Tibial artery (tissue), 4 donors: ENCODE data around the gene RGS17.

Experiments
- DNase-seq, 2 donors: peaks; one replicate each; pipeline ENCODE4 v3.0.0-alpha.2; 2019
- H3K27ac ChIP-seq, 2 donors: fragments of 200-600 bp; sonication (generic) in 1 of 2; 1 replicate in 1 of 2; 2 replicates in 1 of 2; pipeline ENCODE4 v1.5.1; 2018 to 2019; ENCODE audit warnings: mild to moderate bottlenecking in 1 of 2
- H3K27me3 ChIP-seq, 2 donors: fragments of 200-600 bp; sonication (generic) in 1 of 2; one replicate each; pipeline versions ENCODE4 v1.5.1 to v1.6.0; 2016 to 2019
- H3K36me3 ChIP-seq, 3 donors: fragments of 200-600 bp; sonication (generic) in 2 of 3; one replicate each; pipeline ENCODE4 v1.5.1; 2016 to 2019; ENCODE audit warnings: mild to moderate bottlenecking in 2 of 3
- H3K4me1 ChIP-seq, 4 donors: fragments of 200-600 bp; sonication (generic) in 2 of 4; 1 replicate in 3 of 4; 2 replicates in 1 of 4; pipeline ENCODE4 v1.5.1; 2016 to 2019
- H3K4me3 ChIP-seq, 2 donors: fragments of 200-600 bp; sonication (generic) in 1 of 2; 1 replicate in 1 of 2; 2 replicates in 1 of 2; pipeline ENCODE4 v1.5.1; 2018 to 2019; ENCODE audit warnings: mild to moderate bottlenecking in 2 of 2
- H3K9me3 ChIP-seq, 3 donors: fragments of 200-600 bp; sonication (generic) in 1 of 3; one replicate each; pipeline ENCODE4 v1.5.1; 2016 to 2019
- intact Hi-C: fragments of 100-400 bp; cut with DNase I; formaldehyde crosslinking; loops from one replicate; pipeline ENCODE4 v1.15.0; 2023; ENCODE audit warnings: low total_unique reads
- TF ChIP-seq, protein P1 (sequence below), 2 experiments: fragments of 200-600 bp in 1 of 2; fragments of 450-650 bp in 1 of 2; IDR thresholded peaks; one replicate each; pipeline ENCODE4 v1.5.1; 2017 to 2019; ENCODE audit warnings: antibody characterized with exemption in 2 of 2, mild to moderate bottlenecking in 1 of 2, moderate library complexity in 1 of 2

The RGS17 gene

DNA sequence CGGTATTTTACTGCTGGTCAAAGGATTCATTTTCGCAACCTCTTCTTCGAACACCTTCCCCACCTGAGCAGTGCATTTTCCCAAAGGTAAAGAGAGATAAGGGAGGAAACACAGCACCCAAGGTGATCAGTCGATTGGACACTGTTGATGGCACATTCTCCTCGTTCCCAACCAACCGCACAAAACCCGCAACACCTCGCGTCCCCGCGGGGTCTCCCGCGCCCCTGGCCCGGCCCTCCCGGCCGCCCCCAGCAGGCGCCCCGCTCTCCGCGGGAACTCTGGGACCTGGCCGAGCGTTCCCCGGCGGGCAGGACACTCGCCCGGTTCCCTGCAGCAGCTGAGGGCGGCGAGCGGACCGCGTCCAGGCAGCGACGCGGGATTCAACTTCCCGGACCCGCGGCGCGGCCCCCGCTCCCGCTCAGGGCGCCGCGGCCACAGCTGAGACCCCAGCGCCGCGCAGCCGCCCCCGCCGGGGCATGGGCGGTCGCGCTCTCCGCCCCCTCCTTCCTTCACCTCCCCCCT is 506 bp downstream of the RGS17 start:
- no peak for DNase-seq
- Histone ChIP-seq H3K9me3 (no peaks in the 10 kb centered on the region), H3K4me3 (peak overlapping the region; percentile 59), H3K36me3 (no peaks in the 10 kb centered on the region), H3K27me3 (peaks cover 0 to 4% of the 10 kb centered on the region in 2 donors), H3K27ac (peak overlapping the region; percentile 35 to 77), H3K4me1 (peaks cover 0 to 25% (median 19%) of the 10 kb centered on the region in 4 donors)
- intact Hi-C loops: no loop called here
- TF ChIP-seq, protein P1, sequence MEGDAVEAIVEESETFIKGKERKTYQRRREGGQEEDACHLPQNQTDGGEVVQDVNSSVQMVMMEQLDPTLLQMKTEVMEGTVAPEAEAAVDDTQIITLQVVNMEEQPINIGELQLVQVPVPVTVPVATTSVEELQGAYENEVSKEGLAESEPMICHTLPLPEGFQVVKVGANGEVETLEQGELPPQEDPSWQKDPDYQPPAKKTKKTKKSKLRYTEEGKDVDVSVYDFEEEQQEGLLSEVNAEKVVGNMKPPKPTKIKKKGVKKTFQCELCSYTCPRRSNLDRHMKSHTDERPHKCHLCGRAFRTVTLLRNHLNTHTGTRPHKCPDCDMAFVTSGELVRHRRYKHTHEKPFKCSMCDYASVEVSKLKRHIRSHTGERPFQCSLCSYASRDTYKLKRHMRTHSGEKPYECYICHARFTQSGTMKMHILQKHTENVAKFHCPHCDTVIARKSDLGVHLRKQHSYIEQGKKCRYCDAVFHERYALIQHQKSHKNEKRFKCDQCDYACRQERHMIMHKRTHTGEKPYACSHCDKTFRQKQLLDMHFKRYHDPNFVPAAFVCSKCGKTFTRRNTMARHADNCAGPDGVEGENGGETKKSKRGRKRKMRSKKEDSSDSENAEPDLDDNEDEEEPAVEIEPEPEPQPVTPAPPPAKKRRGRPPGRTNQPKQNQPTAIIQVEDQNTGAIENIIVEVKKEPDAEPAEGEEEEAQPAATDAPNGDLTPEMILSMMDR (IDR thresholded peaks at IDR 0.05): no peak

DNA sequence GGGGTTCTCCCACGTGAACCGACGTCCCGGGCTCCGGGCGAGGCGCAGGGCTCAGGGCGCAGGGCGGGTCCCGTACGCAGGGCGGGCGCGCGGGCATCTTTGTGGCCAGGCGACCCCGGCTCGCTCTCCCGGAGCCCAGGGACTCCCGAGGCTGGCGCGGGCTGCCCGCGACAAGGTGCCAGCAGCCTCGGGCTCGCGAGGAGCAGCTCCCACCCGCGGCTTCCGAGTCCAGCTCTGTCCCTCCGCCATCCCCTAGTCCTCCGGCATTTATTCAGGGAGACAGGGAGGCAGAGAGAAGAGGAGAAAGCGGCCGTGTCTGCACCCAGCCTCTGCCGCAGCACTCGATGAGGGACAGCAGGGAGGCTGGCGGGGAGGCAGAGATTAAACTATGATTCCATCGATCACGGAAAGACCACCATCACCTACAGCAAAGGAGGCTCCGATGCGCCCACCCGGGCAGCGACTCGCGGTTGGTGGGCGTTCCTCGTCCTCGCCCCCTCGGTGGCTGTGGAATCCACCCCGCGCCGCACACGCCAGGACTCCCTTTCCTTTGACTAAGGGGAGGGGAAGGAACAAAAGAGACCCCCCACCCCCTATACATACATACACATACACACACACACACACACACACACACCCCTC is 1.1 kb downstream of the RGS17 start:
- Histone ChIP-seq H3K4me1 (peaks cover 0 to 25% (median 19%) of the 10 kb centered on the region in 4 donors), H3K36me3 (no peaks in the 10 kb centered on the region), H3K27me3 (peaks cover 0 to 4% of the 10 kb centered on the region in 2 donors), H3K9me3 (no peaks in the 10 kb centered on the region), H3K4me3 (peak overlapping the region; percentile 59), H3K27ac (peak overlapping the region in 1 of 2 donors; percentile 8)
- intact Hi-C loops: no loop called here
- TF ChIP-seq, protein P1 (IDR thresholded peaks at IDR 0.05): no peak
- DNase-seq: no peak

DNA sequence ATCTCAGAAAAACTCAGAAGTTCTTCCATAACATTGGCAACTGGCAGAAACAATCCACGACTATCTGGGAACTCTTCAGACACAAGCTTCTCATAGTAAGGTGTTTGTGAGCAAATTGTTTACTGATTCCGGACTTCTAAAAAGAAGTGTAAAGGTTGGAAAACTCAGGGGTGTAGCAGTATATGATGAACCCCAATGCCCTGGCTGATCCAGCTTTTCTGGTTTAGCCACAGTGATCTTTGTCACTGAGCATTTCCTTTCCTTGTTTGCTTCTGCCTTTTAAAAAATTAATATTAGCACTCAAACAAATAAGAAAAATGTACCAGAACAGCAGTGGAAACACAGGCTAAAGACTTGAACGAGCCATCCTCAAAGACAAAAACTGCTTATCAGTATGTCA is 4.9 kb downstream of the RGS17 start:
- Histone ChIP-seq H3K27me3 (peaks cover 0 to 4% of the 10 kb centered on the region in 2 donors), H3K4me1 (peaks cover 0 to 20% (median 15%) of the 10 kb centered on the region in 4 donors), H3K36me3 (no peaks in the 10 kb centered on the region), H3K4me3 (no peak overlapping the region), H3K9me3 (no peaks in the 10 kb centered on the region), H3K27ac (no peak overlapping the region)
- DNase-seq: no peak
- intact Hi-C loops: no loop called here
- TF ChIP-seq, protein P1 (IDR thresholded peaks at IDR 0.05): no peak

DNA sequence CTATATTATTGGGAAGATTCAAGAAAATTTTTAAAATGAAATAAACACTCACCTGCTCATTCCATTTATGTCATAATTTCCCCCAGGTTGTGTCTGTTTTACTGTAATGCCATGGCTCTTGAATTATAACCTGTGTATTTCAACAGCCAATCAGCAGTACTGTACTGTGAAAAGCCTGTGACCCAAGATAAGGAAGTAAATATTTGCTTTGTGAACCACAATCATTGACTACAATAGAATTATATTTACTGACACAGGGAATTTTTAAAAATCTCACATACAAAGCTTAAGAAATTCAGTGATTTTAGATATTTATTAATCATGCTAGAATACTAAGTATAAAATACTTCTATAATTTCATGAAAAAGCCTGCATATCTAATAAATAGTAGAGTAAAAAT is 6.0 kb downstream of the RGS17 start:
- no peaks in the 10 kb centered on the region for H3K36me3 ChIP-seq
- no peak overlapping the region for H3K27ac ChIP-seq
- H3K27me3 ChIP-seq: peaks cover 0 to 4% of the 10 kb centered on the region in 2 donors
- H3K9me3 ChIP-seq: no peaks in the 10 kb centered on the region
- H3K4me3 ChIP-seq: no peak overlapping the region
- DNase-seq: no peak
- TF ChIP-seq, protein P1 (IDR thresholded peaks at IDR 0.05): no peak
- intact Hi-C loops: no loop called here
- peaks cover 0 to 10% (median 8%) of the 10 kb centered on the region in 4 donors for H3K4me1 ChIP-seq

DNA sequence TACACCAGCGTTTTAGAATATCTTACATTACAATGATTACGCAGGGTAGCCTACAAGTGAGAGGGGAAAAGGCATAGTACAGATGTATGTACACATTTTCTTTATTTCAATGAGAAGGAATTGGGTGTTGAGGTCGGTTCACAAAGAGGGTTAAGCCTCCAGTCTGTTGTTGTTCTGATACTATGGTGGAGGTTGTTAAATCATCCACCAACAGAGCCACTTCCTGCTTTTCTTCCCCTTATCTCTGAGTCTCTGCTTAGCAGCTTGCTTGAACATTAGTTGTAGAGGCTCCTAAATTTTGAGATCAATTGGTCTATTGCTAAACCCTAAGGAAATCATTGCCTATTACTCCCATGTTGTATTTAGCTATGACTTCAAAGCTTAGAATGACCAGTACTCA is 7.3 kb downstream of the RGS17 start:
- Histone ChIP-seq H3K4me1 (no peaks in the 10 kb centered on the region), H3K4me3 (no peak overlapping the region), H3K27me3 (peaks cover 0 to 4% of the 10 kb centered on the region in 2 donors), H3K9me3 (no peaks in the 10 kb centered on the region), H3K36me3 (no peaks in the 10 kb centered on the region), H3K27ac (no peak overlapping the region)
- intact Hi-C loops: no loop called here
- TF ChIP-seq, protein P1 (IDR thresholded peaks at IDR 0.05): no peak
- DNase-seq: no peak
